Eye (tissue), 1 donor: Measurements from ENCODE around the gene ABLIM2.
A peak's percentile ranks its signal among the peaks of the same experiment; 100 is the strongest.

Source experiments
- DNase-seq: peaks from one replicate; pipeline ENCODE4 v3.0.0-alpha.2; 2015

The ABLIM2 gene

GRCh38 chr4:8063974-8064563, 94.5 kb downstream of the ABLIM2 start:
- DNase-seq = no peak

- DNase-seq = no peak
Measured at GRCh38 chr4:8061573-8061972, 97.0 kb downstream of the ABLIM2 start.

DNA sequence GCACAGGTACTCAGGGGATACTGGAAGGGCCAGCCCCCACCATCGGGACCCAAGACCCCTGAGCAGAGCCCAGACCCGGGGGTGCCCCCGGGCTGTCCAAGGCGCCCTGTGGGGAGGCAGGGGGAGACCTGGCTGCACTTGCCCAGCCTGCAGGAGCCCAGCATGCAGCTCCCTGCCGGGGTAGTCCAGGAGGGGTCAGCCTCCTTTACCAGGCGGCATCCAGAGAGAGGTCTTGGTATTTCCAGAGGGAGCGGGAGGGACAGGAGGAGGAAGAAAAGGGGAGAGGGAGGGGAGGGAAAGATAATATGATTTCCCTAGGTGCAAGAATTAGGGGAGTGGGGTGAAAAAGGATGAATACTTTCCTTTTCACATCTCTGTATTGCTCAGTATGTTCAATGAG, 97.5 kb downstream of the ABLIM2 start:
- no peak for DNase-seq

DNA sequence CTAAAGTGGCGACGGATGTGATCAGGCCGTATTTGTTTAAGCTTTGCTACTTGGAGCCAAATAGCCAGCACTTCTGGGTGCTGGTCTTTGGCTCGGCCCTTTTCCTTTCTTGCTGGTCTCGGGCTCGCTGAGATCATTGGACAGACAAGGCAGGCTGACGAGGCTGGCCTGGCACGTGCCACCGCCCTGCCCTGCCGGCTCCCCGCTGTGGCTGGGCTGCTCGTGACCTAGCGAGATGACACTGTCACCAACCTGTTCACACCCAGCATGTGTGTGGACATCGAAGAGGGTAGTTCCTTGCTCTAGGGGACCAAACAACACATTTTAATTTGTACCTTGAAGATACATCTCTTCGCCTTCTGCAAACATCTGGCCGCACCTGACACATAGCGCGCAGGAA, 98.0 kb downstream of the ABLIM2 start:
- DNase-seq = no peak

GRCh38 chr4:8058031-8058479, 100.6 kb downstream of the ABLIM2 start:
- no peak for DNase-seq

DNA sequence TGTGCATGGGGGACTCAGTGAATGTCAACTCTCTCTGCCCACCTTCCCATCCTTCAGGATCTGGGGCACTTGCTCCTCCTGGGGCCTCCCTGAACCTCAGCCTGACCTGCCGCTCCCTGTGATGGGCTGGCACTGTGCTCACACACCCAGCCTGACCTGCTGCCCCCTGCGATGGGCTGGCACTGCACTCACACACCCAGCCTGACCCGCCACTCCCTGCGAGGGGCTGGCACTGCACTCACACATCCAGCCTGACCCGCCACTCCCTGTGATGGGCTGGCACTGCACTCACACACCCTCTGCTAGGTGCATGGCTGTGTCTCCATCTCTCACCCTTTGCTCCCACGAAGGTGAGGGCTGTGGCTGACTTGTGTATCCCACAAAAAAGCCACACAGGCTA, 103.4 kb downstream of the ABLIM2 start:
- no peak for DNase-seq

- no peak for DNase-seq
Measured at GRCh38 chr4:8053688-8054449, 104.7 kb downstream of the ABLIM2 start.

- DNase-seq = no peak
Measured at GRCh38 chr4:8052160-8052691, 106.4 kb downstream of the ABLIM2 start.

DNA sequence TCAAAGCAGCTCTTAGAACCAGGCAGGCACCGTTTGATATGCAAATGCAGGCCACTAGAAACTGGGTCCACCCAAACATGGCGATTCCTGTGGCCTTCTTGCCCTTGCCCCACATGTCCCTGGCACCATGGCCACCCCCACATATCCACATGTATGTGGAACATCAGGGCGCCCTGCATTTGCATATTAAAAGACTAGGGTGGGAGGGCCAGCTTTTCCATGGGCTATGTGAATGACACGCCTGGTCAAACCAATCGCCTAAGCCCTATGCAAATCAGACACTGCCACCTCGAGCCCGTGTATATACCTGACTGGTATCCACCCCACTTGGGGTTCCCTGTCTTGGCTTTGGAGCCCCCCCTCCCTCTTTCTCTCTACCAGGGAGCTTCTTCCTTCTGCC, 107.0 kb downstream of the ABLIM2 start:
- no peak for DNase-seq

DNA sequence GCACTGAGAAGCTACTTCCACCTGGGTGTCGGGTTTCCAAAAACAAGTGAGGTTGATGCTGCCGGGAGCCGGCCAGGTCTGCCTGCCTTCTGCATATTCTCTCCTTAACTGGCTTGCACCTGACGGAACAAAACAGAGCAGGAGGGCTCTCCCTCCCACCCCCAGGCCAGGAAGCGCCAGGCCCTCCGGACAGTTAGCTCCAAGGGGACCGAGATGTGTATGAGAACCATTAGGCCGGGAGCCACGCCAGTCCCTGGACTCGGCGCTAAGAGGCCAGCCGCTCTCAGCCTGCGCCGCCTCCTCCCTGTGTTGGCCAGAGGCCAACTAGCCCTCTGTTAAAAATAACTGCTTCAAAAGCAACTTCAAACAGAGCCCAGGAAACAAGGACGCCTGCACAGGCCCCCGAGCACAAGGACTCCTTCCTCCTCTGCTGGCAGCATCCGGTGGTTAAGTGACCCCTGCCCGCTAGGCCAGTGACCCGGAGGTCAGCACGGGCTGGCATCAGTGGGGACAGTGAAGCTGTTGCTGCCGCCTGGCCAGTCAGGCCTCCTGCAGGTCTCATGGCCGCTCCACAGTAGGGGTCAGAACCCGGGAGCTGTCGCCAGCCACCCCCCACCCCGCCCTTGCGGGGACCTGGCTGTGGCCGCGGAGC, 107.9 kb downstream of the ABLIM2 start:
- DNase-seq = peak; percentile 82

GRCh38 chr4:8050180-8050554, 108.4 kb downstream of the ABLIM2 start:
- no peak for DNase-seq

DNA sequence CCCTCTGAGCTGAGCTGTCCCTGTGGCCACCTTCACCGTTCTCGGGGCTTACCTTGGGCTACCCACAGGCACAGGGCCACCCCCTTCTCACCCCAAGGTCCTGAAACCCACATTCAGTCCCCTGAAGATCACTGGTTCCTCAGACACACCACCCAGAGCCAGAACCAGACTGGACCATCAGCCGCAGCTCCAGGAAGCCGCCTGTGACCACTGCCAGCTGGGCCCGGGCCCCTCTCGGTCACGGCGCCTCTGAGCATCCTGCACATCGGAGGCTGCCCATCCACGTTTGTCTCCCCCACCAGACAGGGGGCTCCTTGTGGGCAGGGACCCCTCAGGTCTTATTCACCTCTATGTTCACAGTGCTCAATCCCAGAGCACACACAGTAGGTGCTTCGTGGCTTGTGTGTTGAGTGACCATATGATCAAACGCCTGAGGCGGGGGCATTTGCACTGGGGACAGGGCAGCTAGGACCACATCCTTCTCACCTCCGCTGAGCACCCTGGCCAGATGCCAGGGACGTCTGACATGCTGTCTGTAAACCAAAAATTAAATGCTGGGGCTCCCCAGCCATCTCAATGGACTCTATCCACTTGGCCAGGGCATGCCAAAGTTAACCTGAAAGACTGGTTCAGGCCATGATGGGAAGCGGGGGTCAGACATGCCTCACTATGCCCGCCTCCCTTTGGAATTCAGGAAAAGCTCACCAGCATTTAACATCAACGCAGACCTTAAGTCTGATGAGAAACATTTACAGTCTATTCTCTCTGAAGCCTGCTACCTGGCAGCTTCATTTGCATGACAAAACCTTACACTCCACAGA, 109.5 kb downstream of the ABLIM2 start:
- DNase-seq = no peak

DNA sequence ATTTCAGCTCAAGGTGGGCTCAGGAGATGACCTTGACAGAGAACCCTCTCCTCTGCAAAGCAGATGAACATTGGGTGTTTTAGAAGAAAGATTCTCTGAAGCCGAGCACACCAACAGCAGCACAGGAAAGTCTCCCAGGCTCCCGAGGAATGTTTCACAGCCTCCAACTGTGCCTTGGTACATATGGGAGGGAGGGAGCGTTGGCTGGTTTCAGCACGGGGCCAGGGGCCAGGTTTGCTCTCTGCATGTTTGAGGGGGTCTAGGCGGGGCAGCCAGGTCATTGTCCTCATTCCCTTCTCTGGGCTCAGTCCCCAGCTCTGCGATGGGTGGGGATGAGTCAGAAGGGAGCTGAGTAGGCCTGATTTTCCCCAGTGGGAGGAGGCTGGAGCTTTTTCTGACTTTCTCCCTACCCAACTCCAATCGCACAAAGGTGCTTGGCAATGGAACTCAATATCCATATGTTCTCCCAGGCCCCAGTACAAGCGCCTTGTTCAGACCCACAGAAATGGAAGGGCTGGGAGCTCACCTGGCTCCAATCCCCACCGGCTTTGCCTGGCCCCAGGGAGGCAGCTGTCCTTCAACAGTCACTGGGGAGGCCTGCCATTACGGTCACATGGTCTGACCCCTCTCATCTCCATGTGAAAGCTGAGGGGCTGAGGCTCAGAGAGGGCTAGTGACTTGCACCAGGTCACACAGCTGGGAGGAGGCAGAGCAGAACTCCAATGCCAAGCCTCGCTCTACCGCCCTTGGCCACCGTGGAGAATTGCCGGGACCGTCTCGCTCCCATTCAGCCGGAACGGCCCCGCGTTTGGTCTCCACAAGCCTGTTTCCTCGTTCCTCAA, 110.6 kb downstream of the ABLIM2 start:
- DNase-seq = no peak

DNA sequence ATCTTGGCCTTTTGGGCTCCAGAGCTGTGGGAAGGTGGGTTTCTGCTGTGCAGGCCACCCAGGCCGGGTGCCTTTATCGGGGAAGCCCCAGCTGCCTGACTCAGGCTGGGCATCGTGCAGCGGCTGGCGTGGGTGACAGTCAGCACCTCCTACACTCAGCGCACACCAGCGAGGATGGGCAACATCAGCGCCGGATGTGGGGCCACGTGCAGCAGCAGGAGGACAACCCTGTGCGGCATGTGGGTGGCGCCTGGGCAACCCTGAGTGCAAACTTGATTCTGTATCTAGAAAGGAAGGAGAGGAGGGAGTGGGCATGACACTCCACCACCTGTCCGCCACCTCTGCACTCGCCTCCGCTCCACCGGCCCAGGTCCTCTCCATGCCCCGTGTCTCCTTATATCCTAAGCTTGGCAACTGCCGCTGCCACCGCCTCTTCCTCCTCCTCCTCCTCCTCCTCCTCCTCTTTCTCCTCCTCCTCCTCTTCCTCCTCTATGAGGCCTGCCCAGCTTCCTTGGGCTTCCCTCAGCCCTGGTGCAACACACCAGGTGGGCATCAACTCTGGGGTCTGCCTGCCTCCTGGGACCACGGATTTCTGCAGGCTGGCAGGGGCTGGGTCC, 111.6 kb downstream of the ABLIM2 start:
- no peak for DNase-seq

GRCh38 chr4:8045909-8046308, 112.7 kb downstream of the ABLIM2 start:
- no peak for DNase-seq

DNA sequence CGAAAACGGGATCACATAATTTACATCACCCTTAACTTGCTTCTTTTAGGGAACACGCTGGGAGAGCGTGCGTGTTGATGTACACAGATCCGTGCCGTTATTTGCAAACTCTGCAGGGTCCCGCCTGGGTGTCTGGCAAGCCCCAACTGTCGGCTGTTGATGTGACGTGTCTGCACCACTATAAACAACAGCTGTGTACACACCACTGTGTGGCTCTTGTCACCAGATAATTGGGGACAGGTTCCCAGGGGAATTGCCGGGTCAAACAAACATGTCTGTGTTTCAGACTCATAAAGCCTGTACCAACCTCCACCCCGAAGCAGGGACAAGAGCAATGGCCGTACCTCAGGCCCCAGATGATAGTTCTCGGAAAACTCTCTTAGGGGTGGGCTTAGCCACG, 113.9 kb downstream of the ABLIM2 start:
- peak; percentile 81 for DNase-seq

GRCh38 chr4:8044244-8044643, 114.4 kb downstream of the ABLIM2 start:
- no peak for DNase-seq

DNA sequence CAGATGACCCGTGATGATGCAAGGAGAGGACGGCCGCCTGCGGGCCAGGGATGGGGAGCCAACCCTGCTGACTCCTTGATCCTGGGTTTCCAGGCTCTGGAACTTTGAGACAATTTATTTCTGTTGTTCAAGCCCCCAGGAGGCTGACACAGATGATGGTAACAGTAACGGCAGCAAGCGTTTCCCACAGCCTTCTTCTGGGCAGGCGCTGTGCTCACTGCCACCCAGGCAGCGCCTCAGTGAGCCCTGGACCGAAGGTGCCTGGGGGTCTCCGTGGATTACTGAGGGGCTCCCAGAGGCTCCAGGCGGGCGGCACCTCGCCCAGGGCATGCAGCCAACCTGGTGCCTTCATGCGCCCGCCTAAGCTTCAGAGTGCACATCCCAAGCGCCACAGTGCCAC, 115.0 kb downstream of the ABLIM2 start:
- no peak for DNase-seq

DNA sequence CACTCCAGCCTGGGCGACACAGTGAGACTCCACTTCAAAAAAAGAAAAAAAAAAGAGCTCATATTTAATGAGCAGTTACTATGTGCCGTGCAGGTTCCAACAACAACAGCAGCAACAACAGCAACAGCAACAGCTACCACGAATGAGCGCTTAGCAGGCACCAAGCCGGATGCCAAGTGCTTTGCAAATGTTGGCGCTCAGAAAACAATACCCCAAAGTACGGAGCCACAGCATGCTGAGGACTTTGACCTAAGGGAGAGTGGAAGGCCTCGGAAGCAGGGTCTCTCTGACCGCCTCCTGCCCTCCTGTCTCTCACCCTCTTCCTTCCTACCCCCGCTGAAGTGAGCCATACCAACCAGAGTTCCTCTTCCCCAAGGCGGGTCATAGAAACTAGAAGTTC, 116.7 kb downstream of the ABLIM2 start:
- no peak for DNase-seq

GRCh38 chr4:8041172-8041571, 117.4 kb downstream of the ABLIM2 start:
- DNase-seq = peak; percentile 73

DNA sequence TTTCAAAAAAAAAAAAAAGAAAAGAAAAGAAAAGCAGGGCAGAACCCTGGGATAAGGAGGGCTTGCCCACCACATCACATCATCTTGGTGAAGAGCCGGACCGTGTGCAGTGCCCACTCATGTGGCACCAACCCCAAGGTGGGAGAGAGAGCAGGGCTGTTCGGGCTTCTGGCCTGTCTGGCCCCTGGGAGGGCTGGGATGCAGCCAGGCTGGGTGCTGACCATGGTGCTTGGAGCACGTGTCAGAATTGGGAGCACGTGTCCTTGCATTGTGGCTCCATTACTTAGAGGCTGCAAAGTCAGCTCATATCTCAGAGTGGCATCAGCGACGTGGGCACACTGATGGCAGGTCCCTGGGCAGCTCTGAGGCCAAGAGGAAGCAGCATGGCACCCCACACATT, 118.0 kb downstream of the ABLIM2 start:
- DNase-seq = no peak

DNA sequence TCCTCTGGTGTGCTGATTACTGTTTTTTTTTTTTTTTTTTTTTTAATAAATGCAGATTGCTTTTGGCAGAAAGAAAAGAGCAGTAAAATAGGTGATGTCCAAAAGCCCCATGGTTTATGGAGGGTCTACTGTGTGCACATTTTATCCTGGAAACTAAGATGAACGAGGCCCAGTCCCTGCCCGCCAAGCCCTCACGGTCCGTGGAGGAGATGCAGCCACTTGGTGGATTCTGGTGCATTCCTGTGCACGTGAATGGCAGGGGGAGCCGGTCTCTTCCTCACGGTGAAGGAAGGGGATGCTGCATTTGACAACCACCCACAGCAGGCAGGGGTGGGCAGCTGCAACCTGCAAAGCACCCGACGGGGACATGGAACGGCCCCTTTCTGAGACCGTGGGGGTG, 118.8 kb downstream of the ABLIM2 start:
- DNase-seq = no peak
